IPS-18a (cell line): ENCODE data around the gene SPACA6.
"Not testable (repeated sequence)": the region's sequence is repeated elsewhere in the genome, so short reads cannot be mapped to it uniquely, and the experiment has no call there.

Experiments used
- H3K27ac ChIP-seq: one replicate; pipeline ENCODE4 v1.5.1; 2013; ENCODE audit warnings: low read length
- H3K27me3 ChIP-seq: one replicate; pipeline ENCODE4 v1.6.1; 2013; ENCODE audit warnings: mild to moderate bottlenecking, low read length; ENCODE audit not compliant: control insufficient read depth, insufficient read depth
- H3K36me3 ChIP-seq: one replicate; pipeline ENCODE4 v1.6.1; 2013; ENCODE audit warnings: low read depth, low read length; ENCODE audit not compliant: control insufficient read depth
- H3K4me1 ChIP-seq: one replicate; pipeline ENCODE4 v1.6.1; 2013; ENCODE audit warnings: low read depth, low read length; ENCODE audit not compliant: control insufficient read depth
- H3K4me3 ChIP-seq: one replicate; pipeline ENCODE4 v1.5.1; 2013; ENCODE audit warnings: low read length
- H3K9ac ChIP-seq: one replicate; pipeline ENCODE4 v1.6.1; 2013; ENCODE audit warnings: mild to moderate bottlenecking, low read length, moderate library complexity
- H3K9me3 ChIP-seq: one replicate; pipeline ENCODE4 v1.6.1; 2013; ENCODE audit warnings: low read depth, low read length; ENCODE audit not compliant: control insufficient read depth

SPACA6 gene

DNA sequence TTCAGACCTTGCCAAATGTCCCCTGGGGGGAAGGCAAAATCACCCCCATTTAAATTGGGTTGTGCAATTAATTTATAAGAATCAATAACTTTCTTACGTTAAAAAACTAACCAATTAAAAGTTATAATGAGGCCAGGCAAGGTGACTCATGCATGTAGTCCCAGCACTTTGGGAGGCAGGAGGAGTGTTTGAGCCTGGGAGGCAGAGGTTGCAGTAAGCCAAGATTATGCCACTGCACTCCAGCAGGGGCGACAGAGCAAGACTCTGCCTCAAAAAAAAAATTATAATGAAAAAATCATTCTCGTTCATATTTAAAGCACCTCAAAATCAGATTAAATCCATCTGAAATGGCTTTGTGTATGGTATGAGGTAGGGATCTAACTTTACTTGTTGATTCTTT, 28.1 kb upstream of the SPACA6 start:
- H3K27me3 ChIP-seq: no peaks in the 10 kb centered on the region
- H3K27ac ChIP-seq: no peak overlapping the region
- no peak overlapping the region for H3K4me3 ChIP-seq
- H3K9ac ChIP-seq: no peak overlapping the region
- no peaks in the 10 kb centered on the region for H3K36me3 ChIP-seq
- H3K4me1 ChIP-seq: no peaks in the 10 kb centered on the region
- H3K9me3 ChIP-seq: no peaks in the 10 kb centered on the region

DNA sequence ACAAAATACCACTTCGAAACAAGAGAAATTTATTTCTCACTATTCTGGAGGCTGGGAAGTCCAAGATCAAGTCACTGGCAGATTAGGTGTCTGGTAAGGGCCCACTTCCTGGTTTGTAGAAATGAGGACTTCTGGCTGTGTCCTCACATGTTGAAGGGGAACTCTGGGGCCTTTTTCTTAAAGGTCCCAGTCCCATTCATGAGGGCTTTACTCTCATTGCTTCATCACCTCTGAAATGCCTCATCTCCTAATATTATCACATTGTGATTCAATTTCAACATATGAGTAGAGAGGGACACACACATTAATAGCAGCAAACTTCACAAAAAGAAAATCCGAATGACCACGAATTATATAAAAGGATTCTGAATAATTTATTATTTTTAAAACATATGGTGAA, 24.9 kb upstream of the SPACA6 start:
- no peaks in the 10 kb centered on the region for H3K27me3 ChIP-seq
- H3K27ac ChIP-seq: no peak overlapping the region
- H3K9me3 ChIP-seq: no peaks in the 10 kb centered on the region
- H3K4me1 ChIP-seq: no peaks in the 10 kb centered on the region
- no peak overlapping the region for H3K4me3 ChIP-seq
- H3K9ac ChIP-seq: no peak overlapping the region
- no peaks in the 10 kb centered on the region for H3K36me3 ChIP-seq

DNA sequence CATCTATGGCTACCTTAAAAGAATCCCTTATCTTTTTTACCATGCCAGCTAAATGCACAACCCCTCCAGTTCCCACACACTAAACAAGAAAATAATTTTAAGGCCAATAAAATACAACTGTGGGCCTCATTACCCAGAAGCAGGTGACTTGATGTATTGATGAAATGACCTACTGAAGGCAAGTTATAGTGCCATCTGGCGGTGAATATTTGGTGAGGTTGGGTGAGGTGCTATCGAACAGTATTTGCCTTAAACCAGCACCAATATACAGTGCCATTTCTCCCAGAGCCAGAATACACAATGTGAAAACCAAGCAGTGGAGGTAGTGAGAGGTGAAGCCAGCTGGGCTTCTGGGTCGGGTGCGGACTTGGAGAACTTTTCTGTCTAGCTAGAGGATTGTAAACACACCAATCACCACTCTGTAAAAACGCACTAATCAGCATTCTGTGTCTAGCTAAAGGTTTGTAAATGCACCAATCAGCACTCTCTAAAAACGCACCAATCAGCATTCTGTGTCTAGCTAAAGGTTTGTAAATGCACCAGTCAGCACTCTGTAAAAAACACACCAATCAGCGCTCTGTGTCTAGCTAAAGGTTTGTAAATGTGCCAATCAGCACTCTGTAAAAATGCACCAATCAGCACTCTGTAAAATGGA, 17.1 kb upstream of the SPACA6 start:
- H3K4me1 ChIP-seq: not testable (repeated sequence)

DNA sequence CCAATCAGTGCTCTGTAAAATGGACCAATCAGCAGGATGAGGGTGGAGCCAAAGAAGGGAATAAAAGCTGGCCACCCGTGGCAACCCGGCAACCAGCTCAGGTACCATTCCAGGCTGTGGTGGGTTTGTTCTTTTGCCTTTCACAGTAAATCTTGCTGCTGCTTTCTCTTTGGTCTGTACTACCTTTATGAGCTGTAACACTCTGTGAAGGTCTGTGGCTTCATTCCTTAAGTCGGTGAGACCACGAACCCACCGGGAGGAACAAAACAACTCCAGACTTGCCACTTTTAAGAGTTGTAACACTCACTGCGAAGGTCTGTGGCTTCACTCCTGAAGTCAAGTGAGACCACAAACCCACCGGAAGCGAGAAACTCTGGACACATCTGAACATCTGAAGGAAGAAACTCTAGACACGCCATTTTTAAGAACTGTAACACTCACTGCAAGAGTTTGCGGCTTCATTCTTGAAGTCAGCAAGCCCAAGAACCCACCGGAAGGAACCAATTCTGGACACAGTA, 16.5 kb upstream of the SPACA6 start:
- no peaks in the 10 kb centered on the region for H3K9me3 ChIP-seq
- H3K4me1 ChIP-seq: no peaks in the 10 kb centered on the region
- no peak overlapping the region for H3K4me3 ChIP-seq
- no peak overlapping the region for H3K9ac ChIP-seq
- no peaks in the 10 kb centered on the region for H3K27me3 ChIP-seq
- no peaks in the 10 kb centered on the region for H3K36me3 ChIP-seq
- H3K27ac ChIP-seq: no peak overlapping the region

More for the DNA sequence above, 17.1 kb upstream of the SPACA6 start:
- not testable (repeated sequence) for H3K9me3 ChIP-seq, H3K27me3 ChIP-seq, H3K9ac ChIP-seq, H3K36me3 ChIP-seq, H3K4me3 ChIP-seq, H3K27ac ChIP-seq

- H3K27me3 ChIP-seq: no peaks in the 10 kb centered on the region
- no peak overlapping the region for H3K27ac ChIP-seq
- H3K4me3 ChIP-seq: no peak overlapping the region
- no peak overlapping the region for H3K9ac ChIP-seq
- H3K4me1 ChIP-seq: no peaks in the 10 kb centered on the region
- H3K9me3 ChIP-seq: peaks cover 5% of the 10 kb centered on the region
- H3K36me3 ChIP-seq: no peaks in the 10 kb centered on the region
Measured at GRCh38 chr19:51680474-51680873, 12.7 kb upstream of the SPACA6 start.

DNA sequence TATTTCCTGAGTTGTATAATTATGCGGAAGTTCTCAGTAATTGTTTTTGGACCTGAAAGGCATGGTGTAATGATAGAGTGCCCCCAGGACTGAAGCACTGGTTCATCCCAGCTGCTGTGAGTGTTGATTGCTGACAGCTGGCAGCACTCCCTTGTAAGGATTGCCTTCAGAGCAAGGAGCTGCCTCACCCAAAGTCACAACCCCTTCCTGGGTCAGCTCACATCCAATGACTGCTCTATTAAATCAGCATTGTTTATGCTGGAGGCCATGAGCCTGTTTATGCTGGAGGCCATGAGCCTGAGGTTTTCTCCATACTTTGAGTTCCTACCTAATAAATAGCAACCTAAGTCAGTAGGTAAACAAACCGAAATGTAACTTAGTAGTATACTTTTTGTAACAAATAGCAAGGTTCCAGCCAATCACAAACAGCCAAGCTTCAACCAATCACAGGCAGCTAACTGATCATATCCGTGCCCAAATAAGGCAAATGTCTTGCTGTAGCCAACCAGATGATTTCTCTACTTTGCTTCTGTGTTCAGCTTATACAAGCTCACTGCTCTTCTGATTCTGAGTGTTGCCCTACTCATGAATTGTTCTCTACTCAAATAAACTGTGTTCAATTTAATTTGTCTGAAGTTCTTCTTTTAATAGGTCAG, 11.7 kb upstream of the SPACA6 start:
- no peaks in the 10 kb centered on the region for H3K4me1 ChIP-seq
- H3K9me3 ChIP-seq: peaks cover 5% of the 10 kb centered on the region
- H3K27me3 ChIP-seq: no peaks in the 10 kb centered on the region
- H3K27ac ChIP-seq: no peak overlapping the region
- no peak overlapping the region for H3K9ac ChIP-seq
- no peak overlapping the region for H3K4me3 ChIP-seq
- H3K36me3 ChIP-seq: no peaks in the 10 kb centered on the region

GRCh38 chr19:51686171-51686570, 7.0 kb upstream of the SPACA6 start:
- peaks cover 10% of the 10 kb centered on the region for H3K4me1 ChIP-seq
- H3K9me3 ChIP-seq: peaks cover 5% of the 10 kb centered on the region
- H3K27me3 ChIP-seq: no peaks in the 10 kb centered on the region
- no peak overlapping the region for H3K4me3 ChIP-seq
- H3K9ac ChIP-seq: no peak overlapping the region
- no peaks in the 10 kb centered on the region for H3K36me3 ChIP-seq
- no peak overlapping the region for H3K27ac ChIP-seq

- Histone ChIP-seq H3K36me3 (no peaks in the 10 kb centered on the region), H3K27ac (no peak overlapping the region), H3K4me3 (peak overlapping the region; percentile 85), H3K9ac (peak overlapping the region; percentile 29), H3K4me1 (peaks cover 18% of the 10 kb centered on the region), H3K9me3 (peaks cover 5% of the 10 kb centered on the region), H3K27me3 (no peaks in the 10 kb centered on the region)
Measured at GRCh38 chr19:51687791-51688670, 5.1 kb upstream of the SPACA6 start.

- H3K27me3 ChIP-seq: no peaks in the 10 kb centered on the region
- H3K9me3 ChIP-seq: peaks cover 5% of the 10 kb centered on the region
- peaks cover 18% of the 10 kb centered on the region for H3K4me1 ChIP-seq
- H3K27ac ChIP-seq: no peak overlapping the region
- peak overlapping the region; percentile 29 for H3K9ac ChIP-seq
- H3K4me3 ChIP-seq: peak overlapping the region; percentile 85
- no peaks in the 10 kb centered on the region for H3K36me3 ChIP-seq
Measured at GRCh38 chr19:51688671-51689571, 4.2 kb upstream of the SPACA6 start.

GRCh38 chr19:51689751-51690453, 3.2 kb upstream of the SPACA6 start:
- peak overlapping the region; percentile 85 for H3K27ac ChIP-seq
- H3K27me3 ChIP-seq: no peaks in the 10 kb centered on the region
- peaks cover under 1% of the 10 kb centered on the region for H3K36me3 ChIP-seq
- H3K4me3 ChIP-seq: peak overlapping the region; percentile 85
- H3K9me3 ChIP-seq: peaks cover 2% of the 10 kb centered on the region
- H3K4me1 ChIP-seq: peaks cover 18% of the 10 kb centered on the region
- peak overlapping the region; percentile 69 for H3K9ac ChIP-seq
